Omental fat pad (tissue), 4 donors: ENCODE results near the gene DHRS13. TPM values are rescaled to one million over a fixed set of nuclear protein-coding genes. Genes with fewer than 3 reads are reported as not detected.
"Not testable (repeated sequence)": the region's sequence is repeated elsewhere in the genome, so short reads cannot be mapped to it uniquely, and the experiment has no call there.

ENCODE experiments used
- ATAC-seq: fragments of 150-250 bp; one replicate; pipeline ENCODE4 v1.9.1; 2016; ENCODE audit warnings: mild to moderate bottlenecking, moderate library complexity; ENCODE audit not compliant: low FRiP score
- DNase-seq: peaks from one replicate; pipeline ENCODE4 v3.0.0-alpha.2; 2019; ENCODE audit warnings: low spot score
- CTCF ChIP-seq, 3 donors: fragments of 450-650 bp; IDR thresholded peaks; one replicate each; pipeline ENCODE4 v1.5.1; 2016 to 2017; ENCODE audit warnings: antibody characterized with exemption in 3 of 3, mild to moderate bottlenecking in 3 of 3, moderate library complexity in 2 of 3
- total RNA-seq, 4 donors: library from RNA; depleted of rRNA; stranded (reverse); fragments of >200 nt; gene quantifications; one replicate each; pipeline ENCODE4 v1.1.0, GENCODE V29; 2016

Gene DHRS13
- total RNA-seq, 4 donors from 2014 or later, result 5.0 to 11.3 (median 6.3) TPM

- peak in 1 of 3 donors; percentile 6 for TF ChIP-seq CTCF (IDR thresholded peaks at IDR 0.05)
- ATAC-seq (peak; percentile 94), DNase-seq (peak; percentile 59)
Measured at GRCh38 chr17:28896884-28897768, 5.8 kb downstream of the DHRS13 start, which contains the start of gene FLOT2. TSS of gene FLOT2 (minus strand) at chr17:28897733. CDS start at chr17:28897574, 159 bp downstream.

- no peak for DNase-seq
- no peak for ATAC-seq
- TF ChIP-seq CTCF (IDR thresholded peaks at IDR 0.05), result no peak
Measured at GRCh38 chr17:28896491-28896883, 6.4 kb downstream of the DHRS13 start.

- TF ChIP-seq CTCF (IDR thresholded peaks at IDR 0.05), result no peak
- ATAC-seq (no peak), DNase-seq (no peak)
Measured at GRCh38 chr17:28895794-28896447, 7.0 kb downstream of the DHRS13 start.

- ATAC-seq, DNase-seq: not testable (repeated sequence)
Measured at GRCh38 chr17:28893248-28894183, 9.4 kb downstream of the DHRS13 start.

GRCh38 chr17:28892024-28892423 is 10.9 kb downstream of the DHRS13 start:
- no peak for ATAC-seq
- DNase-seq, result no peak
- no peak for TF ChIP-seq CTCF (IDR thresholded peaks at IDR 0.05)

- ATAC-seq (no peak), DNase-seq (no peak)
- no peak for TF ChIP-seq CTCF (IDR thresholded peaks at IDR 0.05)
Measured at GRCh38 chr17:28891201-28891600, 11.7 kb downstream of the DHRS13 start.

GRCh38 chr17:28889996-28890395 is 12.9 kb downstream of the DHRS13 start:
- no peak for ATAC-seq
- no peak for DNase-seq
- TF ChIP-seq CTCF (IDR thresholded peaks at IDR 0.05), result no peak
